GM18502 (cell line): ENCODE results near the gene APH1B.
"Not testable (repeated sequence)": the region's sequence is repeated elsewhere in the genome, so short reads cannot be mapped to it uniquely, and the experiment has no call there.

ENCODE experiments used
- ATAC-seq: cut with Tn5 transposase; IDR thresholded peaks from one replicate; pipeline ENCODE4 v1.9.1; 2021; ENCODE audit warnings: mild to moderate bottlenecking; ENCODE audit not compliant: unreplicated experiment, poor library complexity

Gene APH1B

GRCh38 chr15:63292771-63293170, 15.4 kb downstream of the APH1B start:
- ATAC-seq, result no peak

DNA sequence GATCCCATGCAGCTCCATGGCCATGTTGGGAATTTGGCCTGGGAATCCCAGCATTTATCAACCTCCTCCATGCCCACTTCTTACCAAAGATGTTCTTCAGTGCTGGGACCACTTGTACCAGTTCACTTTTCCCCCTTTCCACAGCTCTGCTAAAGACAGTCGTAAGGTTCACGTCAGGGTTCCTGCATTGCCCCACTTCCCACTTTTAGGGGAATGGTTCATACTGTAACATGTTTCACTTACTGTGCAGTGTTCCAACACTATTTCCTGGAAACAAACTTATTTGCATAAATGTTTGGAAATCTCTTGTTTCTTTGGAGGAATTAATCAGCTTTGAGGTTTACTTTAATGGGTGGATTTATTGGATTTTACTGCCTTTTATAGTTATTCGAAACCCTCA, 17.0 kb downstream of the APH1B start:
- no peak for ATAC-seq

- ATAC-seq, result no peak
Observed at GRCh38 chr15:63295341-63295740, 17.9 kb downstream of the APH1B start.

- no peak for ATAC-seq
Observed at GRCh38 chr15:63296195-63296594, 18.8 kb downstream of the APH1B start.

GRCh38 chr15:63299943-63300575, 22.7 kb downstream of the APH1B start:
- ATAC-seq, result no peak

DNA sequence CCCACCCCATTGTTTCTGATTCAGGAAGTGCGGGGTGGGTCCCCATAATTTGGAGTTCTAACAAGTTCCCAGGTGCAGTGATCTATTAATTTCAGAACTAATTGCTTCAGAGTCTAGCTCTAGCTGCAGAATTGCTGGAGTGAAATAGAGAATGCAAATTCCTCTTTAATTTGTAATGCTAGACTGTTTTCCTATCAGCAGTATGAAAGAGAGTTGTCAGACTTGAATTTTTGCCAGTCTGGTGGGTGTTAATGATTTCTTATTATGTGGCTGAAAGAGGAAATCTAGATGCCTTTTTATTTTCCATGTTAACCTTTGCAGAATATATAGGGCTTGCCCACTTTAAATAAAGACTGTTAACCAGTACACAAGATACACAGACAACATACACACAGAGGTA, 23.7 kb downstream of the APH1B start:
- ATAC-seq, result no peak

- ATAC-seq, result no peak
Observed at GRCh38 chr15:63305260-63305659, 27.9 kb downstream of the APH1B start.

DNA sequence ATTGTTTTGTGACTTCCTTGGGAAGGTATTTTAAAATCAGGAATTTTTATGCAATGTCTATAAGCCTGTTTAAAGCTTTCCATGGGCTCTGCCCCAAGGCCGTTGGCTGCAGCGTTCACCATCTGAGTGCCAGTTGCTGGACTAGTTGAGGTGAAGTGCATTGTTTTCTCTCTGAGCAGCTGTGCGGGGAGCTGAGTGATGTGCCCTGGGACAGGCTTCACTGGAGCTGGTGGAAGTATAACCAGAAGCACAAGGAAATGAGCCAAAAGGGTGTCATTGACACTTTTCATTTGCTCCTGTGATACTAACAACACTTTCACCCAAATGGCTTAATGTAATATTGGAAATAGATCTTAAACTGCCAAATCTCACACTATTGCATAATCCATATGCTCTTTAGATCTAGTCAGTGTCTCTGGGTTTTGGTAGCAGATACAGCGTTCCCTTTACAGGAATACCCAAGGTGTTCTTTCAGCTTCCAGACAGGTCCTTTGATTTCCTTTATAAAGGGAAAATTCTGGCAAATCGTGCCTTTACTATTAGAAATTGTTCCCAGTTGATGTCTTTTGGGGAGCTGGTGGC, 29.2 kb downstream of the APH1B start:
- no peak for ATAC-seq

DNA sequence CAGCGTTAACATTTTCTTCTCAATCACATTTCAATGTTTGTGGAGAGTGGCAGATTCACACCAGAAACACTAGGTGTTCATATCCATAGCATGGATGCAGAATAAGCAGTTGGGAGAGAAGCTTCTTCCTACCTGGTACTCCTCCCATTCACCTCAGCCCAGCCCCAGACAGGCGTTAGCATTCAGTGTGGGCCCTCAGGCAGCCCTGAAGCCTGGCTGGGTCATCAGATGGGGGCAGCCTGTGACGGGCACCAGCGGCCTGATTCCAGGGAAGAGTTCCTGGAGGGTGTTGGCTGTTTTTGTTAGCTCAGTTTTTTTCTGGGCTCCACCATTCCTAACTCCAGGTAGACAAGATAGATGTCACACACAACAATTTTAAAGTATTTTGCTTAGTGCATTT, 31.1 kb downstream of the APH1B start:
- ATAC-seq, result no peak

GRCh38 chr15:63308947-63309346, 31.5 kb downstream of the APH1B start:
- ATAC-seq, result no peak

DNA sequence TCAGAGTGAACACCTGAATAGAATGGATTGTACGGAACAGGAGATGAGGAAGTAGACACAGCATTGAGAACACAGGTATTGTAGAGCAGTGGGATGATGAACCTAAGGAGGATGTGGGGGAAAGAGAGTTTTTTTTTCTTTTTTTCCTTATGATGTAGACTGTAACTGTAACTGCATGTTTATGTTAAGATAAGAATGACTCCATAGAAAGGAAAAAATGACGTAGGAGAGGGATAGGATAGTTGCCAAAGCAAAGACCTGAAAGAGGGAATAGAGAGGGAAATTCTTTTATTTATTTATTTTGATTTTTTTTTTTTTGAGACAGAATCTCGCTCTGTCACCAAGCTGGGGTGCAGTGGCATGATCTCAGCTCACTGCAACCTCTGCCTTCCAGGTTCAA, 33.2 kb downstream of the APH1B start:
- no peak for ATAC-seq

- ATAC-seq, result no peak
Observed at GRCh38 chr15:63312286-63312685, 34.9 kb downstream of the APH1B start.

- ATAC-seq, result no peak
Observed at GRCh38 chr15:63313825-63314224, 36.4 kb downstream of the APH1B start.

DNA sequence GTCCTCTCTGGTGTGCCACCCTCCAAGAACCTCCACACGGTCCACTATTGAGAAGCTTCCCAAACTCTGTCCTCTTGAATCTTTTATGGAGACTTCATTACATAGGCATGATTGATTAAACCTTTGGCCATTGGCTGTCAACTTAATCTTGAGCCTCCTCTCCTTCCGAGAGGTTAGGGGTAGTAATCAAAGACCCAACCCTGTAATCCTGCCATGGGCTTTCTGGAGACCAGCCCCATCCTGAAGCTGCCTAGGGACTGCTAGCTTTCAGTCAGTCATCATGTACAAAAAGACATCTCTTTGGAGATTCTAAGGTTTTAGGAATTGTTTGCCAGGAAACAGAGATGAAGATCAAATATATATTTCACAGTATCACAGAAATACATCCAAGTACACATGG, 37.0 kb downstream of the APH1B start:
- no peak for ATAC-seq

DNA sequence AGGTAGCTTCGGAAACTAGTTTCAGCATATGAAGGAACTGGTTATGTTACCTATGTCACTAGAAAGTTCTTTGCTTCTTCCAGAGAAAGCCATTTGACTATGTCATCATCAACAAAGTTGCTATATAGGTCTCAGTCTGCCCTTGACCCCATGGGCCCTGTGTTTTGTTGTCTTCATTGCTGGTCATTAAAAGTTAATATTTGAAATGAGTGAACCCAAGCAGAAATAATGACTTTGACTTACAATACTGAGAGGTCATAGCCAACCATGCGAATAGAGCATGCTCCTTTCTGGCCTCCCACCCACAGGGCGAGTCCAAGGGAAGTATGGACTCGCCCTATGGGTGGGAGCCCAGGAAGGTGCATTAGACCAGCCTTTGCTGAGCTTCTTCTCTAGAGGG, 40.9 kb downstream of the APH1B start:
- no peak for ATAC-seq

DNA sequence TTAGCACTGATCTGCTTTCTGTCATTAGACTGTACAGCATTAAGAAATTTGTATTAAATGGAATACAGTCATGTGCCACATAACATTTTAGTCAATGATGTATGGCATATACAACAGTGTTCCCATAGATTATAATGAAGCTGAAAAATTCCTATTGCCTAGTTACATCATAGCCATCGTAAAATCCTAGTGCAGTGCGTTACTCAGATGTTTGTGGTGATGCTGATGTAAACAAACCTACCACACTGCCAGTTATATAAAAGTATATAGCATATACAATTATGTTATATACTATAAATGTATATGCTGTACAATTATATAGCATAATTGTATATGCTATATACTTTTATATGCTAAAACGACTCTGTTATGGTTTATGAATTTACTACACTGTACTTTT, 41.7 kb downstream of the APH1B start:
- ATAC-seq, result no peak

DNA sequence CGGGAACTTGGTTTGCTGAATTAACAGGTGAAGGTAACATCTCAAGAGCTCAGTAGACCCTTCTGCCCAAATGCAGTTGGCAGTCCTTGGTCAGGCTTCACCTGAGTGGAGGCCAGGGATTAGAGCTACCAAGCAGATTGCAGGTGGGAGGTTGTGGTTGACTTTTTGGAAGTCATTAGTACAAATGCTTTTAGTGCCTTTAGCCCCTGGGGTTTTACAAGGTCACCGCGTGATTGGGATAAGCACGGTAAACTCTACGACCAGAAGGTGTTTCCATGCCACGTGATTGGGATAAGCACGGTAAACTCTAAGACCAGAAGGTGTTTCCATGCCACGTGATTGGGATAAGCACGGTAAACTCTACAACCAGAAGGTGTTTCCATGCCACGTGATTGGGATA, 43.0 kb downstream of the APH1B start:
- ATAC-seq, result not testable (repeated sequence)

- ATAC-seq, result not testable (repeated sequence)
Observed at GRCh38 chr15:63320981-63321380, 43.6 kb downstream of the APH1B start.

- ATAC-seq, result no peak
Observed at GRCh38 chr15:63321462-63321861, 44.1 kb downstream of the APH1B start.

- no peak for ATAC-seq
Observed at GRCh38 chr15:63322541-63322940, 45.1 kb downstream of the APH1B start.

DNA sequence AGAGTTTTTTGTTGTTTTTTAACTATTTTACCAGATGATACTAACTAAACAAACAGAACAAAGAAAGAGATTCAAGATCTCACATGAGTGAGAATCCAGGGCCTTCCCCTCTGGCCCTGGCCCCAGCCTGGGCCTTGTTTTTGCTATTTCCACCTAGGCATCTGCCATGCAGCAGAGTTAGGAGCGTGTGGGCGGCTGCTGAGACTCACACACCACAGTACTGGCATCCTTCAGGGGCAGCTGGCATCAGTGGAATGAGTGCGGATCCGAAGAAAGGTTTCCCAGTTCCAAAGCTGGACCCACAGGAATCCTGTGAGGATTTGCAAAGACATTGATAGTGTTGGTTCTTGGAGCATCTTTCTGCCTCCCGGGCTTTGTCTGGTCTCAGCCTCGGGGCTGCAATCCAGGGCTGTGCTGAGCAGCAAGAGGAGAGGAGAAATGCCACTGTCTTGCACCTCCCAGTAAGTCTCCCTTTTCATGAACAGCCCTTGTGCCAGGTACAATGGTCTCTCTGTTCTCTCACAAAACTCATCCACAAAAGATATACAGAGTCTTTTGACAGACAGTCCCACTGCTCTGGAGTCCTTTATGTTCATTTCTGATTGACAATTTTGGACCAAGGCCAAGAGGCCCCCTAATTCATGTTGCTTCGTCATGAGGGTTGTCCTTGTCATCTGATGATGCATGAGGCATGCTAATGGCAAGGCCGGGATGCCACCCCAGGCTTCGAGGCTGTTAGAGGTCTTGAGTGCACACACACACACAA, 46.6 kb downstream of the APH1B start:
- ATAC-seq, result no peak

- ATAC-seq, result no peak
Observed at GRCh38 chr15:63324770-63325169, 47.4 kb downstream of the APH1B start.
